LoVo (cell line): ENCODE measurements around the gene POGK.
A peak's percentile ranks its signal among the peaks of the same experiment; 100 is the strongest.
"Not testable (repeated sequence)": the region's sequence is repeated elsewhere in the genome, so short reads cannot be mapped to it uniquely, and the experiment has no call there.

Experiments used
- DNase-seq: peaks from one replicate; pipeline ENCODE4 v3.0.0-alpha.2; 2016; ENCODE audit warnings: low spot score

Gene POGK

GRCh38 chr1:166857995-166858394, 18.7 kb downstream of the POGK start:
- no peak for DNase-seq

GRCh38 chr1:166858726-166859419, 19.6 kb downstream of the POGK start:
- DNase-seq = no peak

- no peak for DNase-seq
Observed at GRCh38 chr1:166859597-166859996, 20.3 kb downstream of the POGK start.

- DNase-seq = no peak
Observed at GRCh38 chr1:166865926-166866325, 26.7 kb downstream of the POGK start.

- no peak for DNase-seq
Observed at GRCh38 chr1:166868639-166869038, 29.4 kb downstream of the POGK start.

GRCh38 chr1:166869318-166870099, 30.2 kb downstream of the POGK start:
- DNase-seq = no peak

GRCh38 chr1:166870584-166870983, 31.3 kb downstream of the POGK start:
- no peak for DNase-seq

- peak; percentile 14 for DNase-seq
Observed at GRCh38 chr1:166874464-166874863, 35.2 kb downstream of the POGK start.

- no peak for DNase-seq
Observed at GRCh38 chr1:166875302-166875733, 36.0 kb downstream of the POGK start.

GRCh38 chr1:166875734-166876539, 36.7 kb downstream of the POGK start, which contains the start of gene TADA1:
Gene TADA1, minus strand, starts transcription at chr1:166876264. Its CDS starts 31 bp downstream, at chr1:166876233.
- peak; percentile 98 for DNase-seq

- no peak for DNase-seq
Observed at GRCh38 chr1:166876540-166876838, 37.2 kb downstream of the POGK start.

GRCh38 chr1:166878173-166878917, 39.1 kb downstream of the POGK start:
- DNase-seq = not testable (repeated sequence)

- DNase-seq = no peak
Observed at GRCh38 chr1:166882893-166883292, 43.6 kb downstream of the POGK start.

GRCh38 chr1:166884040-166884642, 44.9 kb downstream of the POGK start:
- no peak for DNase-seq

GRCh38 chr1:166884971-166885370, 45.7 kb downstream of the POGK start:
- DNase-seq = no peak

GRCh38 chr1:166888373-166889111, 49.3 kb downstream of the POGK start:
- DNase-seq = no peak

- no peak for DNase-seq
Observed at GRCh38 chr1:166889776-166890175, 50.5 kb downstream of the POGK start.

GRCh38 chr1:166895766-166896165, 56.5 kb downstream of the POGK start:
- no peak for DNase-seq

- no peak for DNase-seq
Observed at GRCh38 chr1:166899769-166900168, 60.5 kb downstream of the POGK start.

GRCh38 chr1:166900987-166901386, 61.7 kb downstream of the POGK start:
- no peak for DNase-seq

- peak; percentile 16 for DNase-seq
Observed at GRCh38 chr1:166902279-166902678, 63.0 kb downstream of the POGK start.
